Fibroblast of lung (primary cell): ENCODE results near the gene ADGRD1.

ENCODE experiments used
- EZH2 ChIP-seq: IDR thresholded peaks from 2 replicates; pipeline ENCODE4 v1.5.1; 2012; ENCODE audit warnings: low read length, control low read depth, mild to moderate bottlenecking; ENCODE audit errors: missing control alignments
- TF ChIP-seq, protein P1 (sequence below), 2 donors: IDR thresholded peaks in 1 of 2; conservative IDR thresholded peaks in 1 of 2; 1 replicate in 1 of 2; 2 replicates in 1 of 2; pipeline ENCODE4 v1.5.1; 2011 to 2012; ENCODE audit warnings: low read length in 2 of 2, control low read depth in 1 of 2, inconsistent platforms in 1 of 2, low read depth in 1 of 2, mild to moderate bottlenecking in 1 of 2

- TF ChIP-seq, protein P1, sequence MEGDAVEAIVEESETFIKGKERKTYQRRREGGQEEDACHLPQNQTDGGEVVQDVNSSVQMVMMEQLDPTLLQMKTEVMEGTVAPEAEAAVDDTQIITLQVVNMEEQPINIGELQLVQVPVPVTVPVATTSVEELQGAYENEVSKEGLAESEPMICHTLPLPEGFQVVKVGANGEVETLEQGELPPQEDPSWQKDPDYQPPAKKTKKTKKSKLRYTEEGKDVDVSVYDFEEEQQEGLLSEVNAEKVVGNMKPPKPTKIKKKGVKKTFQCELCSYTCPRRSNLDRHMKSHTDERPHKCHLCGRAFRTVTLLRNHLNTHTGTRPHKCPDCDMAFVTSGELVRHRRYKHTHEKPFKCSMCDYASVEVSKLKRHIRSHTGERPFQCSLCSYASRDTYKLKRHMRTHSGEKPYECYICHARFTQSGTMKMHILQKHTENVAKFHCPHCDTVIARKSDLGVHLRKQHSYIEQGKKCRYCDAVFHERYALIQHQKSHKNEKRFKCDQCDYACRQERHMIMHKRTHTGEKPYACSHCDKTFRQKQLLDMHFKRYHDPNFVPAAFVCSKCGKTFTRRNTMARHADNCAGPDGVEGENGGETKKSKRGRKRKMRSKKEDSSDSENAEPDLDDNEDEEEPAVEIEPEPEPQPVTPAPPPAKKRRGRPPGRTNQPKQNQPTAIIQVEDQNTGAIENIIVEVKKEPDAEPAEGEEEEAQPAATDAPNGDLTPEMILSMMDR (conservative IDR thresholded peaks at IDR 0.05 in 1 of 2, IDR thresholded peaks at IDR 0.05 in 1 of 2; ENCODE audit: low read depth in 1 of 2, low read length in 2 of 2): no peak
- no peak for TF ChIP-seq EZH2
These were observed 174.8 kb downstream of the ADGRD1 start for GRCh38 chr12:131128556-131128955.
